ENCODE results near the gene NKX6-1. TPM values are rescaled to one million over a fixed set of nuclear protein-coding genes. Genes with fewer than 3 reads are reported as not detected.
A peak's percentile ranks its signal among the peaks of the same experiment; 100 is the strongest.

Gene NKX6-1
- total and polyA plus RNA-seq, 9 of the 15 experiments (the other 6 are each of a cell fraction or from before 2014, with no cell fraction given): not detected

- DNase-seq (ENCODE audit: extremely low read depth in 1 of 4, low spot score in 3 of 4) (no peak), ATAC-seq (no peak), FAIRE-seq (no peak)
- Histone ChIP-seq H3K4me3 (no peak overlapping the region), H3K27ac (ENCODE audit: extremely low read depth, low read depth, low read length) (no peak overlapping the region), H3K9ac (ENCODE audit: insufficient read depth in 1 of 2, low read depth in 2 of 2, low read length in 2 of 2) (no peak overlapping the region), H2AFZ (ENCODE audit: low read depth, low read length) (no peak overlapping the region), H3K27me3 (ENCODE audit: control insufficient read depth in 2 of 2, insufficient read depth in 2 of 2, low read length in 2 of 2) (peaks cover 25 to 30% of the 10 kb centered on the region in 2 experiments), H3K36me3 (ENCODE audit: control insufficient read depth, insufficient read depth, low read length) (no peaks in the 10 kb centered on the region), H3K79me2 (ENCODE audit: control insufficient read depth, insufficient read depth, low read length) (no peaks in the 10 kb centered on the region), H4K20me1 (replicated peaks; ENCODE audit: control insufficient read depth, insufficient read depth, low read length) (no peaks in the 10 kb centered on the region), H3K4me2 (ENCODE audit: insufficient read depth, low read length) (no peak overlapping the region), H3K4me1 (replicated peaks in 1 of 2; ENCODE audit: control insufficient read depth in 2 of 2, insufficient read depth in 2 of 2, low read length in 2 of 2) (0 out of 5 replicates have a peak, but pooled peaks cover 0 to 3% of the 10 kb centered on the region in 2 experiments), H3K9me3 (replicated peaks; ENCODE audit: control insufficient read depth, insufficient read depth, low read depth, low read length) (no peaks in the 10 kb centered on the region), H3K9me1 (ENCODE audit: control insufficient read depth, insufficient read depth, low read length) (no peaks in the 10 kb centered on the region)
- in situ Hi-C loops (cut with MboI) (loop anchor here (10.0 to 25.0 kb wide), 2 partner anchors 860 to 993 kb away; no protein-coding TSS in a partner anchor), intact Hi-C loops (cut with micrococcal nuclease) (loop anchor here (1.0 to 10.0 kb wide), 5 partner anchors 350 to 1000 kb away; no protein-coding TSS in a partner anchor)
- TF ChIP-seq CBX1 (IDR thresholded peaks at IDR 0.05; ENCODE audit: low read depth): no peak
- TF ChIP-seq RBM25 (IDR thresholded peaks at IDR 0.05; ENCODE audit: low read depth, low read length, severe bottlenecking): peak; percentile 65
- POLR2A ChIA-PET: no interaction called here
- CTCF ChIA-PET (ENCODE audit: low intra/inter-chr PET ratio): no interaction called here
- WGBS (ENCODE audit: insufficient coverage, low coverage, missing lambda C conversion rate): 3% methylated on average over 2 of the region's 2 CpGs
- no TSS peak for BruUV-seq (replicated peaks)
These were observed 5.7 kb upstream of the NKX6-1 start for GRCh38 chr4:84504821-84505220.

GRCh38 chr4:84503495-84504437 is 4.7 kb upstream of the NKX6-1 start:
- BruUV-seq (replicated peaks): no TSS peak
- Histone ChIP-seq H3K27ac (ENCODE audit: extremely low read depth, low read depth, low read length) (no peak overlapping the region), H3K27me3 (ENCODE audit: control insufficient read depth in 2 of 2, insufficient read depth in 2 of 2, low read length in 2 of 2) (peaks cover 30 to 32% of the 10 kb centered on the region in 2 experiments), H3K79me2 (ENCODE audit: control insufficient read depth, insufficient read depth, low read length) (no peaks in the 10 kb centered on the region), H3K4me2 (ENCODE audit: insufficient read depth, low read length) (no peak overlapping the region), H3K4me3 (no peak overlapping the region), H3K9me1 (ENCODE audit: control insufficient read depth, insufficient read depth, low read length) (no peaks in the 10 kb centered on the region), H3K36me3 (ENCODE audit: control insufficient read depth, insufficient read depth, low read length) (no peaks in the 10 kb centered on the region), H2AFZ (ENCODE audit: low read depth, low read length) (no peak overlapping the region), H4K20me1 (replicated peaks; ENCODE audit: control insufficient read depth, insufficient read depth, low read length) (no peaks in the 10 kb centered on the region), H3K9ac (ENCODE audit: insufficient read depth in 1 of 2, low read depth in 2 of 2, low read length in 2 of 2) (no peak overlapping the region), H3K4me1 (replicated peaks in 1 of 2; ENCODE audit: control insufficient read depth in 2 of 2, insufficient read depth in 2 of 2, low read length in 2 of 2) (peaks cover 0 to 7% of the 10 kb centered on the region in 2 experiments; a peak in 2 of 5 replicates), H3K9me3 (replicated peaks; ENCODE audit: control insufficient read depth, insufficient read depth, low read depth, low read length) (no peaks in the 10 kb centered on the region)
- FAIRE-seq (peak; percentile 93), DNase-seq (ENCODE audit: extremely low read depth in 1 of 4, low spot score in 3 of 4) (peak; percentile 52 to 68 (median 62)), ATAC-seq (peak; percentile 99)
- POLR2A ChIA-PET: no interaction called here
- in situ Hi-C loops (cut with MboI) (loop anchor here (10.0 to 25.0 kb wide), 2 partner anchors 859 to 991 kb away; no protein-coding TSS in a partner anchor), intact Hi-C loops (cut with micrococcal nuclease) (loop anchor here (1.0 to 10.0 kb wide), 5 partner anchors 349 to 999 kb away; no protein-coding TSS in a partner anchor)
- 4% methylated on average over 19 of the region's 19 CpGs for WGBS (ENCODE audit: insufficient coverage, low coverage, missing lambda C conversion rate)
- CTCF ChIA-PET (ENCODE audit: low intra/inter-chr PET ratio): interaction anchor here (0.6 to 1.7 kb wide), 4 partner anchors 598 to 950 kb away, joined by 3 to 7 read pairs (median 6); no protein-coding TSS in a partner anchor
- peak; percentile 59; the same call in 1 of the 2 replicates for TF ChIP-seq REST (IDR thresholded peaks at IDR 0.05; ENCODE audit: borderline replicate concordance)
- no peak for TF ChIP-seq REST (CRISPR knock-in tag; IDR thresholded peaks at IDR 0.05; ENCODE audit: low read depth)
- TF ChIP-seq CC2D1A (IDR thresholded peaks at IDR 0.05): 0 out of 2 replicates have a peak, but pooled peaks have one; percentile 30
